Hematopoietic multipotent progenitor cell treated with erythropoietin and hydrocortisone succinate and interleukin-3 and kit ligand, for 4 days (in vitro differentiated cells): Measurements from ENCODE around the gene ANXA1.

Source experiments
- DNase-seq: peaks from one replicate; pipeline ENCODE4 v3.0.0-alpha.2; 2015

Gene ANXA1

DNA sequence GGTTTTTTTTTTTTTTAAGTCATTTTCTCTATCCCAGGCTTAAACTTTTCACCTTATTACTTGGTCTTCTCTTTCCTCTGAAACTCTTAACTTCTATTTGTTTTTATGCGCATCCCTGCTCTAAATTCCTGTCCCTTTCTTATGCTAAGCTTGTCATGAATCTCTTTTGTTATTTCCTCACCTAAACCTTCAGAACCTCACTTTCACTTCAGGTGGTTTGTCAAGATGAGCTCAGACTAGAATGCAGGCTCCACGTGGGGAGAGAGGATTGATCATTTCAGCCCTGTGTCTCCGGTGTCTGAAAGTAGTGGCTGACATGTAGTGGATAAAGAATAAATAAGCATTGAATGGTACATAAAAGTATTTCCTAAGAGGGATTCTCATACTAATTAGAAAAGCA lies 63.6 kb downstream of the ANXA1 start:
- no peak for DNase-seq

DNA sequence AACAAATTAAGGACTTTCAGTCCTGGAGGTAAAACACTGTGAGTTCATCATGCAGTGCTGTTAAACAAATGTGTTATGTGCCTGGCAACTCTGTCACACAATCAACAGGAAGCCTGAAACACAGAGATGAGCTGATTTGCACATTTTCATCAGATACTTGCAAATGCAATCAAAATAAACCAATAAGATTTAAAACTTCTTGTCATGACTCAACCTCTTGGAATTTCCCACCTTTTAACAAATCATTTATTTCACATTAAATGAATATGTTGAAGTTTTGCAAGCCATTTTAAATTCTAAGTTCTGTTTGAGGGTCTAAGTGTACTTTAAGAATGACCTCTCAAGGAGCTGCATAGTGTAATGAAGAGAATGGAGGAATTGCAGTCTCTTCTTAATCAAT lies 64.4 kb downstream of the ANXA1 start:
- no peak for DNase-seq
